Raji (cell line): ENCODE results near the gene RAF1.

ENCODE experiments used
- POLR2A ChIP-seq: IDR thresholded peaks from 2 replicates; pipeline ENCODE4 v1.6.1; 2011; ENCODE audit warnings: low read depth, low read length, control low read depth; ENCODE audit not compliant: insufficient read depth

The RAF1 gene

DNA sequence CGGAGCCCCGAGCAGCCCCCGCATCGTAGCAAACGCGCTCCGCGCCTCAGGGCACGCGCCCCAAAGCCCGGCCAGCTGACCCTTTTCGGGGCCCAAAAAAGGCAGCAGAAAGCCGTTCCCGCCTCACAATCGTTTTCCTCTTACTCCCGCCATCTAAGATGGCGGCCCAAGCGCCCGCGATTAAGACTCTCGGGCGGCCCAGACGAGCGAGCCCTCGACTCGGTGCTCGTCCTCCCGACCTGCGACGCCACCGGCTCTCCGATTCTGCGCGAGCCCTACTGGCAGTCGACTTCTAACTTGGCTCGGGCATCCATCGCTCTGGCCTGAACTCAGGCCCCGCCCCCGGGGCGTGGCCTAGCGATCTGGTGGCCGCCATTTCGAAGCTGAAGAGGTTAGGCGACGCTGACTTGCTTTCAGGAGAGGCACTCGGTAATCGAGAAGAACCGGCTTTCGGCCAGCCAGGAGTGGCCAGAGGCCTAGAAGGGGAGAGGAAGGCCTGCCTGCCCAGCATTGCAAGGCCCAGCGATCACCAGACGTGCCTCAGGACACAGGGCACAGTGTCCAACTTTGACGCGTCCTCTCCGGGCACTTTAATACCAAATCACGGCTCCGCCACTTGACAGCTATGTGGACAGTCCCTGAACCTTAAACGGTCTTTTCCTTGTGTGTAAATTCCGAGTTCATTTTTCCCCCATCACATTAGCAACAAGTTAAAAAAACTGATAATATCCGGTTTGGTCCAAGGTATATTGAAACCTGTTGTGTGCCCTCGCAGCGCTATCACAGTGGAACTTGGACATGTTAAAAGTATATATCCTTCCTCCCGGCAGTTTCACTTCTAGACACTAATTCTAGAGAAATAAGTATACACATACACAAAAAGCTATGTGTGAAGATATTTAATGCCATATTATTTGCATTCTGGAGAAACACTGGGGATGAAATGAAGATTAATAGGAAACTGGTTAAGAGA is at the start of gene RAF1:
Gene RAF1, minus strand, starts transcription at position 182 of the 973 bp plus-strand sequence. CDS start 45,396 bp downstream, outside the sequence.
- TF ChIP-seq POLR2A = peak; percentile 91

DNA sequence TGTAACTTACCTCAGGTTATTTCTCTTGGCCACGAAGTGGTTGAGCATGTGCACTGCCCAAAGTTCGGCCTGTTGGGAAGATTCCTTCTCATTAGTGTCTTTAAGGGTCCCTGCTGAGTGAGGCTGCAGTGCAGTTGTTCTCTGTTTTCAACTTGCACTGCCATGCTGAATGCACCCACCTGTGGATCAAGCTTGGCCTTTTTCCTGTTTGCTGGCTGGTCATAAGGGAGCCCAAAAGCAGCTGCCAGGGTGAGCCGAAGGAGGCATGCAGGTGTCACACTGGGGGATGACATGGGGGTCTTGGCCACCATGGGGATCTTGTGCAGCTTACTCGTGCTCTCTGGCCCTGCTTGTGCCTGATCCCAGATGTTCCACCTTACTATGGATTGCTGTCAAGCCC is 46.1 kb upstream of the RAF1 start:
- TF ChIP-seq POLR2A = no peak

DNA sequence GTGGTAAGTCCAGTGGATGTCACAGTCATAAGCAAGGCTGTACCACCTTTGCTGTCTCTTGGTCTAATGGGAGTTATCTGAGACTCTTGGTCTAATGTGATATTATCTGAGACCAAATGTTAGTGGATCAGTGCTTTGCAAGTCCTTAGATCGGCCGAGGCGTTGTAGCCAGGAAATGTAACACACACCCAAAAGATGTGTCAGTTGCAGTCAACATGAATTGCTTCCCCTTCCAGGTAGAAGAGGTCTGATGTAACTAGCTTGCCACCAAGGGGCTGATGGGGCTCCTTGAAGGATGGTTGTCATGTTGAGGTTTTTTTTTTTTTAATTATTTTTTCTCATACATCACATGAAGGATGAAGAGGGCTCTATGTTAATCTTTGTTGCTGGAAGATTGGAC is 45.4 kb upstream of the RAF1 start:
- no peak for TF ChIP-seq POLR2A

GRCh38 chr3:12708584-12709192 is 44.8 kb upstream of the RAF1 start:
- TF ChIP-seq POLR2A = no peak

GRCh38 chr3:12707449-12707848 is 43.5 kb upstream of the RAF1 start:
- no peak for TF ChIP-seq POLR2A

GRCh38 chr3:12706504-12707253 is 42.8 kb upstream of the RAF1 start:
- no peak for TF ChIP-seq POLR2A

- TF ChIP-seq POLR2A = no peak
These were observed 42.1 kb upstream of the RAF1 start for GRCh38 chr3:12705981-12706380.

DNA sequence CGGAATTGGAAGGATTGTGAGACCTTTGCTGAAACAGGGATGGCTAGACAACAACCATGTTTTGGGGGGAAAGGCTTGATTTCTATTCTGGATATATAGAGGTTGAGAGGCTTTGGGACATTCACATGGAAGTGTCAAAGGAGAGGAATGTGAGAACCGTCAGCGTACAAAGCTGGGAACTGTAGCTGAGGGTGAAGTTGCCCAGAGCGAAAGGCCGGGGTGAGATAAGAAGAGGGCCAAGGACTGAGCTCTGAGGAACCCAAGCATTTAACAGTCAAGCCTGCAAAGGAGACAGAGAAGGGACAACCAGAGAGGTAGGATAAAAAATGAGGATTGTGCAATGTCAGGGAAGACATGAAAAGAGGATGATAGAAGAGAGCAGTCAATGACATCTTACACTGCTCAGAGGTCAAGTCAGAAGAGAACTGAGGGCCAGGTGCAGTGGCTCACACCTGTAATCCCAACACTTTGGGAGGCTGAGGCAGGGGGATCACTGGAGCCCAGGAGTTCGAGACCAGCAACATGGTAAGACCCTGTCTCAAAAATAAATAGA is 41.5 kb upstream of the RAF1 start:
- TF ChIP-seq POLR2A = no peak

DNA sequence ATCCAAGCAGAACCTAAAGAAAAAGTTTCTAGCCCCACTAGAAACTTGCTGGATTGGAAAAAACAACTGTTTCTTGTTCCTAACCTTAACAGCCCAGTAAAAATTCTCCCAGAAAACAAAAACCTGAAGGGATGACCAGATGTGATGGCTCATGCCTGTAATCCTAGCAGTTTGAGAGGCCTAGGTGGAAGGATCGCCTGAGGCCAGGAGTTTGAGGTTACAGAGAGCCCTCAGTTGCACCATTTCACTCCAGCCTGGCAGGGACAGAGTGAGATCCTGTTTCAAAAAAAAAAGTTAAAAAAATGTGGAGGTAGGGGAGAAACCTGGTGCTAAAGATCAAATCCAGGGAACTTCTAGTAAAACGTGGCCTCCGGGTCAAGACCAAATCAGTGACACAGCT is 38.6 kb upstream of the RAF1 start:
- no peak for TF ChIP-seq POLR2A

DNA sequence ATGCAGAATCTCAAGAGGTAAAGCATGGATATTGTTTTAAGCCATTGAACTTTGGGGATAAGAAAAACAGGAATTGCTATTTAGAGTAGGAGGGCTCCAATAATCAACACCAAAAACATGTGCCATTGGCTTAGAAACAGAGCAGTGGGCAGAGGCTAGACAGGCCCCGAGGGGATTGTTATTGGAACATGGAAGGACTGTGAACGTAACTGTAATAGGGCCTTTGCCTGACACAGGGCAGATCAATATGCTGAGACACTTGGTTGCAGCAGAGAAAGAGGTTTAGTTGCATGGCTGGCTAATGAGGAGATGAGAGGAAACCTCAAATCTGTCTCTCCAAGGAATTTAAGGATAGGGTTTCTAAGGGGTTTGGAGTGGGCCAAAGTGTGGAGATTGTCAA is 36.9 kb upstream of the RAF1 start:
- no peak for TF ChIP-seq POLR2A

DNA sequence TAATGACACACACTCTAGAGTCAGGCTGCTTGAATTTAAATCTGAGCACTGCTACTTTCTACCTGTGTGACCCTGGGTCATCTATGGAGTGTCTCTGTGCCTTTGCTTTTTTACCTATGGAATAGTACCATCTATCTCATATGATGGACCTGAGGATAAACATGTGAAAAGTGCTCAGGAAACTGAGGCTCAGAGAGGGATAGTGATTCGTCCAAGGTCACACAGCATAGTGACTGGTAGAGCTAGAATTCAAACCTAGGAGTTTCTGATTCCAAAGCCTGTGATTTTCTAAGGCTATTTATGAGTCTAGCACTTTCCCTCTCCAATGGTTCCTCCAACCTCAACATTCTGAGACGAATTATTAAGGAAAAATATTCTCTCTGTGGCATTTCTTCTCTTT is 32.0 kb upstream of the RAF1 start:
- no peak for TF ChIP-seq POLR2A

- no peak for TF ChIP-seq POLR2A
These were observed 31.2 kb upstream of the RAF1 start for GRCh38 chr3:12695112-12695511.

- no peak for TF ChIP-seq POLR2A
These were observed 28.5 kb upstream of the RAF1 start for GRCh38 chr3:12692444-12692843.

DNA sequence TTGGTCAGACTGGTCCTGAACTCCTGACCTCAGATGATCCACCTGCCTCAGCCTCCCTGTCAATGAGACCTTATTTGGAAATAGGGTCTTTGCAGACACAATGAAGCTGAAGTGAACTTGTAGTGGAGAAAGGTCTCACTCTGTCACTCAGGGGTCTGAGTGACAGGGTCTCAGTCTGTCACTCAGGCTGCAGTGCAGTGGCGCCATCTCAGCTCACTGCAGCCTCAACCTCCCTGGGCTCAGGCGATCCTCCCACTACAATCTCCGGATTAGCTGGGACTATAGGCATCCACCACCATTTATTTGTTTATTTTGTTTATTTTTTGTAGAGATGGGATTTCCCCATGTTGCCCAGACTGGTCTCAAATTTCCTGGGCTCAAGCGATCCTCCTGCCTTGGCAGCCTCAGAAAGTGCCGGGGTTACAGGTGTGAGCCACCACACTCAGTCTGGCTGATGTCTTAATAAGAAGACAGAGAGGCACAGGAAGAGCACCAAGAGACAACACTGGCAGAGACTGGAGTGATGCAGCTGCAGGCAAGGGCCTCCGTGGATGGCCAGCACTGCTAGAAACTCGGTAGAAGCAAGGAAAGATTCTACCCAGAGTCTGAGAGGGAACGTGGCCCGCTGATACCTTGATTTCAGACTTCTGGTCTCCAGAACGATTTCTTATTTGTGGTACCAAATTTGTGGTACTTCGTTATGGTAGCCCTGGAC is 26.2 kb upstream of the RAF1 start:
- TF ChIP-seq POLR2A = no peak

- no peak for TF ChIP-seq POLR2A
These were observed 24.0 kb upstream of the RAF1 start for GRCh38 chr3:12687948-12688347.
